SK-N-SH (cell line): ENCODE results near the gene CACNA1H. TPM values are rescaled to one million over a fixed set of nuclear protein-coding genes. Genes with fewer than 3 reads are reported as not detected.

Experiments used
- CTCF ChIA-PET: fragments of 300-600, 350-600 bp; formaldehyde crosslinking; extraction: SDS; loops from one replicate; lab custom pipeline; 2021; lab: Yijun Ruan, JAX
- POLR2A ChIA-PET: fragments of 350-600 bp; sonication (Branson Sonifier 250); formaldehyde crosslinking; extraction: SDS; loops from one replicate; lab custom pipeline; 2020; ENCODE audit warnings: antibody characterized with exemption, inconsistent platforms; lab: Yijun Ruan, JAX
- DNase-seq: peaks from one replicate; pipeline ENCODE4 v3.0.0; 2012
- H2AFZ ChIP-seq: fragments of 200-600 bp; sonication (generic); 2 replicates; pipeline ENCODE4 v1.8.1; 2016; ENCODE audit warnings: antibody characterized with exemption, mild to moderate bottlenecking, low read depth
- H3F3A ChIP-seq: fragments of 200-600 bp; sonication (generic); replicated peaks from 2 replicates; pipeline ENCODE3; 2016; ENCODE audit warnings: antibody characterized with exemption, mild to moderate bottlenecking; ENCODE audit not compliant: insufficient read depth
- H3K27ac ChIP-seq, 2 experiments: fragments of 200-500 bp in 1 of 2; fragments of 200-600 bp in 1 of 2; sonication (Bioruptor generic) in 1 of 2; sonication (generic), shearing (Covaris generic) in 1 of 2; 2 replicates each; pipeline versions ENCODE4 v1.5.1 to v1.6.1; 2014 to 2016; ENCODE audit warnings: low read depth in 2 of 2, inconsistent platforms in 1 of 2, low read length in 1 of 2, mild to moderate bottlenecking in 1 of 2, mixed read lengths in 1 of 2
- H3K27me3 ChIP-seq: fragments of 200-600 bp; sonication (generic), shearing (Covaris generic); 2 replicates; pipeline ENCODE4 v1.6.1; 2016; ENCODE audit warnings: mixed run types; ENCODE audit not compliant: insufficient read depth
- H3K36me3 ChIP-seq, 2 experiments: fragments of 200-500 bp in 1 of 2; fragments of 200-600 bp in 1 of 2; sonication (Bioruptor generic) in 1 of 2; sonication (generic) in 1 of 2; replicated peaks in 1 of 2; 2 replicates each; pipeline versions ENCODE3 to v1.5.1; 2014 to 2016; ENCODE audit warnings: low read length in 1 of 2, mild to moderate bottlenecking in 1 of 2; ENCODE audit not compliant: insufficient read depth in 2 of 2, control insufficient read depth in 1 of 2
- H3K4me1 ChIP-seq, 2 experiments: fragments of 200-500 bp in 1 of 2; fragments of 200-600 bp in 1 of 2; sonication (Bioruptor generic) in 1 of 2; sonication (generic), shearing (Covaris generic) in 1 of 2; 2 replicates each; pipeline versions ENCODE4 v1.5.1 to v1.6.1; 2014 to 2016; ENCODE audit warnings: low read depth in 1 of 2, low read length in 1 of 2, mixed run types in 1 of 2; ENCODE audit not compliant: insufficient read depth in 2 of 2, control insufficient read depth in 1 of 2
- H3K4me2 ChIP-seq: fragments of 200-600 bp; sonication (generic), shearing (Covaris generic); 2 replicates; pipeline ENCODE4 v1.6.1; 2017; ENCODE audit warnings: mixed run types
- H3K4me3 ChIP-seq, 2 experiments: fragments of 200-500 bp in 1 of 2; fragments of 200-600 bp in 1 of 2; sonication (Bioruptor generic) in 1 of 2; sonication (generic), shearing (Covaris generic) in 1 of 2; 2 replicates each; pipeline versions ENCODE4 v1.5.1 to v1.8.1; 2014 to 2016; ENCODE audit warnings: low read depth in 2 of 2, inconsistent platforms in 1 of 2, low read length in 1 of 2, mild to moderate bottlenecking in 1 of 2, mixed read lengths in 1 of 2, moderate library complexity in 1 of 2
- H3K79me2 ChIP-seq: fragments of 200-600 bp; sonication (generic); 2 replicates; pipeline ENCODE4 v1.8.1; 2017; ENCODE audit warnings: mild to moderate bottlenecking; ENCODE audit not compliant: insufficient read depth
- H3K9ac ChIP-seq: fragments of 200-600 bp; sonication (generic); 2 replicates; pipeline ENCODE4 v1.6.1; 2017; ENCODE audit warnings: mixed run types
- H3K9me2 ChIP-seq: fragments of 200-600 bp; sonication (generic); 2 replicates; pipeline ENCODE4 v1.6.1; 2017; ENCODE audit warnings: mixed run types
- H3K9me3 ChIP-seq: fragments of 200-600 bp; sonication (generic); 2 replicates; pipeline ENCODE4 v1.6.1; 2017; ENCODE audit warnings: mixed run types, mild to moderate bottlenecking, moderate library complexity
- H4K20me1 ChIP-seq: fragments of 200-600 bp; sonication (generic); 2 replicates; pipeline ENCODE4 v1.6.1; 2017; ENCODE audit warnings: mild to moderate bottlenecking, mixed run types; ENCODE audit not compliant: insufficient read depth
- CTCF ChIP-seq: fragments of 200-600 bp; sonication (generic); IDR thresholded peaks from 2 replicates; pipeline ENCODE4 v1.6.1; 2017; ENCODE audit warnings: antibody characterized with exemption, mild to moderate bottlenecking, moderate library complexity
- ELF1 ChIP-seq: IDR thresholded peaks from 2 replicates; pipeline ENCODE4 v1.4.0; 2012
- EP300 ChIP-seq, 2 experiments: IDR thresholded peaks; 2 replicates each; pipeline versions ENCODE4 v1.4.0 to v1.6.1; 2012; ENCODE audit warnings: borderline replicate concordance in 1 of 2, low read depth in 1 of 2, low read length in 1 of 2
- FOSL2 ChIP-seq: IDR thresholded peaks from 2 replicates; pipeline ENCODE4 v1.4.0; 2012; ENCODE audit warnings: low read depth, mild to moderate bottlenecking, moderate library complexity, borderline replicate concordance
- FOXJ3 ChIP-seq: sonication (generic); formaldehyde crosslinking; IDR thresholded peaks from 2 replicates; pipeline ENCODE4 v1.5.1; 2020; ENCODE audit warnings: mild to moderate bottlenecking, missing genetic modification reagents
- FOXM1 ChIP-seq: IDR thresholded peaks from 2 replicates; pipeline ENCODE4 v1.4.0; 2012; ENCODE audit warnings: low read depth, mild to moderate bottlenecking
- GABPA ChIP-seq: IDR thresholded peaks from 2 replicates; pipeline ENCODE4 v1.4.0; 2012; ENCODE audit warnings: low read depth, mild to moderate bottlenecking
- IRF3 ChIP-seq: fragments of 150-350 bp; IDR thresholded peaks from 2 replicates; pipeline ENCODE4 v1.6.1; 2016; ENCODE audit warnings: mild to moderate bottlenecking, low read depth, low read length
- MEF2A ChIP-seq: IDR thresholded peaks from 2 replicates; pipeline ENCODE4 v1.4.0; 2012; ENCODE audit warnings: low read depth, borderline replicate concordance
- MXI1 ChIP-seq: IDR thresholded peaks from 2 replicates; pipeline ENCODE4 v1.6.1; 2012; ENCODE audit warnings: mild to moderate bottlenecking, low read depth, low read length, improper control_type of control experiment
- PBX3 ChIP-seq: IDR thresholded peaks from 2 replicates; pipeline ENCODE4; 2012
- POLR2AphosphoS5 ChIP-seq: IDR thresholded peaks from 2 replicates; pipeline ENCODE4 v1.6.1; 2012; ENCODE audit warnings: low read depth, low read length
- SIN3A ChIP-seq: IDR thresholded peaks from 2 replicates; pipeline ENCODE4 v1.6.1; 2012; ENCODE audit warnings: low read depth, mild to moderate bottlenecking, low read length, moderate library complexity, borderline replicate concordance
- SMC3 ChIP-seq: IDR thresholded peaks from 2 replicates; pipeline ENCODE4 v1.6.1; 2012; ENCODE audit warnings: low read depth, low read length, improper control_type of control experiment
- TEAD4 ChIP-seq: IDR thresholded peaks from 2 replicates; pipeline ENCODE4 v1.4.0; 2012; ENCODE audit warnings: mild to moderate bottlenecking, borderline replicate concordance; ENCODE audit not compliant: insufficient read depth
- USF1 ChIP-seq: IDR thresholded peaks from 2 replicates; pipeline ENCODE4 v1.4.0; 2012; ENCODE audit warnings: low read depth, borderline replicate concordance
- WGBS: methylation state at CpG from one replicate; pipeline ENCODE4 v1.1.6; 2017; ENCODE audit warnings: low lambda C conversion rate; 5-methylcytosine and 5-hydroxymethylcytosine counted together
- polyA plus RNA-seq, 3 experiments: library from polyadenylated mRNA; depleted of rRNA; stranded (reverse); fragments of >200 nt; gene quantifications; 2 replicates each; pipeline ENCODE4 v1.2.3, GENCODE V29; 2012

Gene CACNA1H
- polyA plus RNA-seq, 1 of the 3 experiments (the other 2 are of a cell fraction), result not detected

- WGBS, result 28% methylated on average over 7 of the region's 47 CpGs
- H3K4me2 ChIP-seq, result no peak overlapping the region
- no peaks in the 10 kb centered on the region for H4K20me1 ChIP-seq
- POLR2A ChIA-PET, result no interaction called here
- no peaks in the 10 kb centered on the region for H3K9me2 ChIP-seq
- H3K79me2 ChIP-seq, result no peaks in the 10 kb centered on the region
- peaks cover 63% of the 10 kb centered on the region for H3K27me3 ChIP-seq
- DNase-seq, result no peak
- H2AFZ ChIP-seq, result no peak overlapping the region
- no peak overlapping the region for H3K4me3 ChIP-seq
- no peak overlapping the region for H3K27ac ChIP-seq
- H3F3A ChIP-seq, result peaks cover 10% of the 10 kb centered on the region
- H3K9ac ChIP-seq, result no peak overlapping the region
- H3K9me3 ChIP-seq, result no peaks in the 10 kb centered on the region
- TF ChIP-seq IRF3, result no peak
- no peak for TF ChIP-seq POLR2AphosphoS5
- TF ChIP-seq SMC3, result no peak
- TF ChIP-seq TEAD4, result no peak
- no peak for TF ChIP-seq SIN3A
- no peak for TF ChIP-seq MXI1
- TF ChIP-seq MEF2A, result no peak
- TF ChIP-seq USF1, result no peak
- no peak for TF ChIP-seq FOXJ3 (CRISPR knock-in tag)
- no peak for TF ChIP-seq FOXM1
- CTCF ChIA-PET, result no interaction called here
- H3K4me1 ChIP-seq, result peaks cover 0 to 2% of the 10 kb centered on the region in 2 experiments; a peak in 1 of 4 replicates
- H3K36me3 ChIP-seq, result no peaks in the 10 kb centered on the region
Observed at GRCh38 chr16:1261131-1261892, 108.4 kb downstream of the CACNA1H start.

- no peak overlapping the region for H3K4me2 ChIP-seq
- peaks cover 0 to 2% of the 10 kb centered on the region in 2 experiments; a peak in 1 of 4 replicates for H3K4me1 ChIP-seq
- POLR2A ChIA-PET, result interaction anchor here (0.6 kb wide), 1 partner anchor 35 kb away, joined by 4 read pairs; no protein-coding TSS in a partner anchor
- no peak for DNase-seq
- peaks cover 10% of the 10 kb centered on the region for H3F3A ChIP-seq
- CTCF ChIA-PET, result no interaction called here
- H3K27me3 ChIP-seq, result peaks cover 59% of the 10 kb centered on the region
- H3K9me2 ChIP-seq, result no peaks in the 10 kb centered on the region
- H3K27ac ChIP-seq, result no peak overlapping the region
- H3K36me3 ChIP-seq, result no peaks in the 10 kb centered on the region
- 11% methylated on average over 7 of the region's 32 CpGs for WGBS
- H4K20me1 ChIP-seq, result no peaks in the 10 kb centered on the region
- H3K9ac ChIP-seq, result no peak overlapping the region
- no peaks in the 10 kb centered on the region for H3K9me3 ChIP-seq
- H3K79me2 ChIP-seq, result no peaks in the 10 kb centered on the region
- H2AFZ ChIP-seq, result no peak overlapping the region
- no peak for TF ChIP-seq TEAD4
- no peak for TF ChIP-seq CTCF
- TF ChIP-seq FOXM1, result no peak
- no peak for TF ChIP-seq FOSL2
- no peak for TF ChIP-seq SIN3A
- TF ChIP-seq GABPA, result no peak
- no peak for TF ChIP-seq PBX3
- TF ChIP-seq EP300 (IDR thresholded peaks at IDR 0.05; ENCODE audit: borderline replicate concordance in 1 of 2, low read depth in 1 of 2, low read length in 1 of 2), result no peak
- TF ChIP-seq POLR2AphosphoS5, result no peak
- TF ChIP-seq ELF1, result no peak
- H3K4me3 ChIP-seq, result no peak overlapping the region
Observed at GRCh38 chr16:1262210-1262845, 109.4 kb downstream of the CACNA1H start.
